ENCODE measurements around the gene DECR2.
"Not testable (repeated sequence)": the region's sequence is repeated elsewhere in the genome, so short reads cannot be mapped to it uniquely, and the experiment has no call there.

- TF ChIP-seq THAP8 (CRISPR knock-in tag; IDR thresholded peaks at IDR 0.05; ENCODE audit: borderline replicate concordance); KMT2B (CRISPR knock-in tag; IDR thresholded peaks at IDR 0.05); ZNF850 (CRISPR knock-in tag; conservative IDR thresholded peaks at IDR 0.05); ZXDC (CRISPR knock-in tag; IDR thresholded peaks at IDR 0.05); ZBTB44 (CRISPR knock-in tag; IDR thresholded peaks at IDR 0.05); ZNF878 (CRISPR knock-in tag; IDR thresholded peaks at IDR 0.05); CTCF (CRISPR knock-in tag; IDR thresholded peaks at IDR 0.05); RAD21 (CRISPR knock-in tag; IDR thresholded peaks at IDR 0.05); HNRNPUL1 (IDR thresholded peaks at IDR 0.05; ENCODE audit: low read depth, low read length): not testable (repeated sequence)
These were observed 23.4 kb upstream of the DECR2 start for GRCh38 chr16:378113-378820.

Measured in HepG2 (cell line).